GM23338 (cell line): ENCODE measurements around the gene RFESD. TPM values are rescaled to one million over a fixed set of nuclear protein-coding genes. Genes with fewer than 3 reads are reported as not detected.

Experiments
- ATAC-seq: fragments of 200-7000 bp; cut with Tn5 transposase; 3 replicates; pipeline ENCODE4 v1.9.1; 2020
- DNase-seq: peaks from one replicate; pipeline ENCODE4 v3.0.0-alpha.2; 2015; ENCODE audit warnings: low spot score
- H2AFZ ChIP-seq: fragments of 200-600 bp; sonication (generic); 2 replicates; pipeline ENCODE4 v1.8.0; 2016; ENCODE audit warnings: antibody characterized with exemption, mild to moderate bottlenecking, moderate library complexity
- H3F3A ChIP-seq: fragments of 200-600 bp; sonication (generic); replicated peaks from 2 replicates; pipeline ENCODE4 v1.8.0; 2017; ENCODE audit warnings: antibody characterized with exemption, mixed run types, low read depth
- H3K27ac ChIP-seq: fragments of 200-600 bp; sonication (generic); 2 replicates; pipeline ENCODE4 v1.6.1; 2016; ENCODE audit warnings: low read depth
- H3K27me3 ChIP-seq: fragments of 200-600 bp; sonication (generic); 2 replicates; pipeline ENCODE4 v1.8.0; 2016; ENCODE audit warnings: mild to moderate bottlenecking, mixed run types, moderate library complexity; ENCODE audit not compliant: insufficient read depth
- H3K36me3 ChIP-seq: fragments of 200-600 bp; sonication (generic); 2 replicates; pipeline ENCODE4 v1.8.0; 2016; ENCODE audit warnings: mild to moderate bottlenecking; ENCODE audit not compliant: insufficient read depth
- H3K4me1 ChIP-seq: fragments of 200-600 bp; sonication (generic); 2 replicates; pipeline ENCODE4 v1.8.0; 2016; ENCODE audit warnings: mild to moderate bottlenecking, moderate library complexity; ENCODE audit not compliant: insufficient read depth
- H3K4me2 ChIP-seq: fragments of 200-600 bp; sonication (generic); 2 replicates; pipeline ENCODE4 v1.7.1; 2017; ENCODE audit warnings: mixed run types
- H3K4me3 ChIP-seq: fragments of 200-600 bp; sonication (generic); 2 replicates; pipeline ENCODE4 v1.6.1; 2016; ENCODE audit warnings: mixed run types
- H3K79me2 ChIP-seq: fragments of 200-600 bp; sonication (generic); replicated peaks from 2 replicates; pipeline ENCODE4 v1.8.0; 2017; ENCODE audit warnings: mild to moderate bottlenecking; ENCODE audit not compliant: insufficient read depth
- H3K9me2 ChIP-seq: fragments of 200-600 bp; sonication (generic); 2 replicates; pipeline ENCODE4 v1.8.0; 2017; ENCODE audit not compliant: insufficient read depth
- H4K20me1 ChIP-seq: fragments of 200-600 bp; sonication (generic); replicated peaks from 2 replicates; pipeline ENCODE4 v1.8.0; 2017; ENCODE audit warnings: mild to moderate bottlenecking; ENCODE audit not compliant: insufficient read depth
- H3K27ac Mint-ChIP-seq: 2 replicates; pipeline ENCODE4 v1.8.0; 2020; ENCODE audit warnings: inconsistent platforms, mild to moderate bottlenecking, moderate library complexity, mixed read lengths
- H3K27me3 Mint-ChIP-seq: 3 replicates; pipeline ENCODE4 v1.8.0; 2022; ENCODE audit warnings: low read depth, mild to moderate bottlenecking, moderate library complexity, mixed read lengths, inconsistent platforms; ENCODE audit not compliant: insufficient read depth, poor library complexity
- H3K36me3 Mint-ChIP-seq: 3 replicates; pipeline ENCODE4 v1.8.0; 2021; ENCODE audit warnings: low read depth, mild to moderate bottlenecking, inconsistent platforms, moderate library complexity, mixed read lengths
- H3K4me1 Mint-ChIP-seq: 3 replicates; pipeline ENCODE4 v1.8.0; 2020; ENCODE audit warnings: mild to moderate bottlenecking, inconsistent platforms, mixed read lengths
- H3K4me3 Mint-ChIP-seq: 3 replicates; pipeline ENCODE4 v1.8.0; 2021; ENCODE audit warnings: moderate library complexity, mild to moderate bottlenecking, inconsistent platforms, mixed read lengths
- H3K9me3 Mint-ChIP-seq: 3 replicates; pipeline ENCODE4 v1.8.0; 2020; ENCODE audit warnings: moderate library complexity, mild to moderate bottlenecking, inconsistent platforms, mixed read lengths
- CREB1 ChIP-seq: fragments of 250-450 bp; sonication (Bioruptor Pico); IDR thresholded peaks from 2 replicates; pipeline ENCODE4 v1.5.0; 2020; ENCODE audit warnings: low read depth, mild to moderate bottlenecking, moderate library complexity
- EZH2 ChIP-seq: fragments of 200-600 bp; sonication (generic); IDR thresholded peaks from one replicate; pipeline ENCODE4 v1.8.0; 2017; ENCODE audit warnings: antibody characterized with exemption, mild to moderate bottlenecking, low read depth; ENCODE audit not compliant: unreplicated experiment
- EZH2phosphoT487 ChIP-seq: fragments of 200-600 bp; sonication (generic); IDR thresholded peaks from one replicate; pipeline ENCODE4 v1.8.1; 2018; ENCODE audit warnings: antibody characterized with exemption; ENCODE audit not compliant: unreplicated experiment
- JUNB ChIP-seq: IDR thresholded peaks from one replicate; pipeline ENCODE4 v1.6.1; 2016; ENCODE audit warnings: antibody characterized with exemption; ENCODE audit not compliant: unreplicated experiment
- NANOG ChIP-seq: IDR thresholded peaks from 2 replicates; pipeline ENCODE4 v1.6.1; 2016; ENCODE audit warnings: antibody characterized with exemption, borderline replicate concordance
- POLR2AphosphoS5 ChIP-seq: IDR thresholded peaks from 2 replicates; pipeline ENCODE4 v1.6.1; 2016; ENCODE audit warnings: antibody characterized with exemption, low read depth
- STAT1 ChIP-seq: IDR thresholded peaks from one replicate; pipeline ENCODE4 v1.6.1; 2016; ENCODE audit warnings: antibody characterized with exemption; ENCODE audit not compliant: unreplicated experiment
- ZNF114 ChIP-seq: fragments of 250-450 bp; sonication (Bioruptor Pico); IDR thresholded peaks from 2 replicates; pipeline ENCODE4 v1.5.0; 2020; ENCODE audit warnings: mild to moderate bottlenecking, moderate library complexity
- ZNF331 ChIP-seq: fragments of 250-450 bp; sonication (Bioruptor Pico); IDR thresholded peaks from 2 replicates; pipeline ENCODE4 v1.5.0; 2020; ENCODE audit warnings: low read depth, mild to moderate bottlenecking, moderate library complexity
- polyA plus RNA-seq: library from polyadenylated mRNA; unstranded; fragments of >200 nt; fragmentation: Nextera tagmentation; extraction: Ambion mirVana; gene quantifications from 2 replicates; pipeline ENCODE4 v1.2.1, GENCODE V29; 2016
- total RNA-seq: library from RNA; depleted of rRNA; stranded (reverse); fragments of >200 nt; shearing (Covaris generic); gene quantifications from 2 replicates; pipeline ENCODE4 v1.2.3, GENCODE V29; 2014
- TF ChIP-seq, protein P1 (sequence below), 2 experiments: fragments of 200-600 bp in 1 of 2; sonication (generic) in 1 of 2; conservative IDR thresholded peaks; 2 replicates each; pipeline versions ENCODE4 v1.5.1 to v1.6.1; 2016 to 2017; ENCODE audit warnings: antibody characterized with exemption in 2 of 2, low read depth in 2 of 2, mild to moderate bottlenecking in 2 of 2, moderate library complexity in 1 of 2
- TF ChIP-seq, protein P2 (sequence below): IDR thresholded peaks from 2 replicates; pipeline ENCODE4 v1.6.1; 2016; ENCODE audit warnings: antibody characterized with exemption
- TF ChIP-seq, protein P3 (sequence below): fragments of 250-450 bp; sonication (Bioruptor Pico); IDR thresholded peaks from 2 replicates; pipeline ENCODE4 v1.5.0; 2020; ENCODE audit warnings: mild to moderate bottlenecking, moderate library complexity
- TF ChIP-seq, protein P4 (sequence below): IDR thresholded peaks from one replicate; pipeline ENCODE4 v1.6.1; 2018; ENCODE audit warnings: antibody characterized with exemption; ENCODE audit not compliant: unreplicated experiment

RFESD gene
- total and polyA plus RNA-seq, 2 experiments from 2014 or later: 2.4 to 6.9 TPM

DNA sequence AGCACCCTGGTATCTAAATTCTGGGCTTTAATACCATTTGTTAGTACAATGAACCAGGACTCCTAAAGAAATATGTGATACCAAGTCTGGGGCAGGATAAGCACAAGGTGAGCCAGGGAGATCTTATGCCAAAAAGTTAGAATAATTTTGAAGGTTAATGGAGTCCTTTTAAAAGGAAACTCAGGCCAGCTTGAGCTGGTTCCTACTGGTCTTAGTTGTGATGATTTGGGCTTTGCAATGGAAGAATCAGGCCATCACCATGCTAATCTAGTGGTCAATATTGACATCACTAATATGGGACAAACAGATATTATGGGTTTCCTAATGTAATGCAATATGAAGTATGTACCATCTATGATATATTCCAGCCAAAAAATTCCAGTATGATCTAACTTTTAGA, 43.8 kb downstream of the RFESD start:
- Mint-ChIP-seq H3K4me1 (no peaks in the 10 kb centered on the region), H3K4me3 (no peak overlapping the region), H3K36me3 (no peaks in the 10 kb centered on the region), H3K27me3 (peaks cover 2% of the 10 kb centered on the region), H3K27ac (no peak overlapping the region), H3K9me3 (peaks cover 3% of the 10 kb centered on the region; the same call in 1 of the 3 replicates)
- H3K27me3 ChIP-seq: no peaks in the 10 kb centered on the region
- ATAC-seq (no peak), DNase-seq (no peak)
- H3F3A ChIP-seq: no peaks in the 10 kb centered on the region
- TF ChIP-seq STAT1 (no peak), JUNB (no peak), EZH2phosphoT487 (no peak), EZH2 (no peak), ZNF331 (no peak), POLR2AphosphoS5 (no peak), ZNF114 (CRISPR knock-in tag) (no peak), NANOG (no peak), CREB1 (CRISPR knock-in tag) (no peak)
- TF ChIP-seq, protein P1, sequence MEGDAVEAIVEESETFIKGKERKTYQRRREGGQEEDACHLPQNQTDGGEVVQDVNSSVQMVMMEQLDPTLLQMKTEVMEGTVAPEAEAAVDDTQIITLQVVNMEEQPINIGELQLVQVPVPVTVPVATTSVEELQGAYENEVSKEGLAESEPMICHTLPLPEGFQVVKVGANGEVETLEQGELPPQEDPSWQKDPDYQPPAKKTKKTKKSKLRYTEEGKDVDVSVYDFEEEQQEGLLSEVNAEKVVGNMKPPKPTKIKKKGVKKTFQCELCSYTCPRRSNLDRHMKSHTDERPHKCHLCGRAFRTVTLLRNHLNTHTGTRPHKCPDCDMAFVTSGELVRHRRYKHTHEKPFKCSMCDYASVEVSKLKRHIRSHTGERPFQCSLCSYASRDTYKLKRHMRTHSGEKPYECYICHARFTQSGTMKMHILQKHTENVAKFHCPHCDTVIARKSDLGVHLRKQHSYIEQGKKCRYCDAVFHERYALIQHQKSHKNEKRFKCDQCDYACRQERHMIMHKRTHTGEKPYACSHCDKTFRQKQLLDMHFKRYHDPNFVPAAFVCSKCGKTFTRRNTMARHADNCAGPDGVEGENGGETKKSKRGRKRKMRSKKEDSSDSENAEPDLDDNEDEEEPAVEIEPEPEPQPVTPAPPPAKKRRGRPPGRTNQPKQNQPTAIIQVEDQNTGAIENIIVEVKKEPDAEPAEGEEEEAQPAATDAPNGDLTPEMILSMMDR (conservative IDR thresholded peaks at IDR 0.05; ENCODE audit: low read depth in 2 of 2): no peak
- TF ChIP-seq, protein P2, sequence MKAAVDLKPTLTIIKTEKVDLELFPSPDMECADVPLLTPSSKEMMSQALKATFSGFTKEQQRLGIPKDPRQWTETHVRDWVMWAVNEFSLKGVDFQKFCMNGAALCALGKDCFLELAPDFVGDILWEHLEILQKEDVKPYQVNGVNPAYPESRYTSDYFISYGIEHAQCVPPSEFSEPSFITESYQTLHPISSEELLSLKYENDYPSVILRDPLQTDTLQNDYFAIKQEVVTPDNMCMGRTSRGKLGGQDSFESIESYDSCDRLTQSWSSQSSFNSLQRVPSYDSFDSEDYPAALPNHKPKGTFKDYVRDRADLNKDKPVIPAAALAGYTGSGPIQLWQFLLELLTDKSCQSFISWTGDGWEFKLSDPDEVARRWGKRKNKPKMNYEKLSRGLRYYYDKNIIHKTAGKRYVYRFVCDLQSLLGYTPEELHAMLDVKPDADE: no peak
- TF ChIP-seq, protein P3, sequence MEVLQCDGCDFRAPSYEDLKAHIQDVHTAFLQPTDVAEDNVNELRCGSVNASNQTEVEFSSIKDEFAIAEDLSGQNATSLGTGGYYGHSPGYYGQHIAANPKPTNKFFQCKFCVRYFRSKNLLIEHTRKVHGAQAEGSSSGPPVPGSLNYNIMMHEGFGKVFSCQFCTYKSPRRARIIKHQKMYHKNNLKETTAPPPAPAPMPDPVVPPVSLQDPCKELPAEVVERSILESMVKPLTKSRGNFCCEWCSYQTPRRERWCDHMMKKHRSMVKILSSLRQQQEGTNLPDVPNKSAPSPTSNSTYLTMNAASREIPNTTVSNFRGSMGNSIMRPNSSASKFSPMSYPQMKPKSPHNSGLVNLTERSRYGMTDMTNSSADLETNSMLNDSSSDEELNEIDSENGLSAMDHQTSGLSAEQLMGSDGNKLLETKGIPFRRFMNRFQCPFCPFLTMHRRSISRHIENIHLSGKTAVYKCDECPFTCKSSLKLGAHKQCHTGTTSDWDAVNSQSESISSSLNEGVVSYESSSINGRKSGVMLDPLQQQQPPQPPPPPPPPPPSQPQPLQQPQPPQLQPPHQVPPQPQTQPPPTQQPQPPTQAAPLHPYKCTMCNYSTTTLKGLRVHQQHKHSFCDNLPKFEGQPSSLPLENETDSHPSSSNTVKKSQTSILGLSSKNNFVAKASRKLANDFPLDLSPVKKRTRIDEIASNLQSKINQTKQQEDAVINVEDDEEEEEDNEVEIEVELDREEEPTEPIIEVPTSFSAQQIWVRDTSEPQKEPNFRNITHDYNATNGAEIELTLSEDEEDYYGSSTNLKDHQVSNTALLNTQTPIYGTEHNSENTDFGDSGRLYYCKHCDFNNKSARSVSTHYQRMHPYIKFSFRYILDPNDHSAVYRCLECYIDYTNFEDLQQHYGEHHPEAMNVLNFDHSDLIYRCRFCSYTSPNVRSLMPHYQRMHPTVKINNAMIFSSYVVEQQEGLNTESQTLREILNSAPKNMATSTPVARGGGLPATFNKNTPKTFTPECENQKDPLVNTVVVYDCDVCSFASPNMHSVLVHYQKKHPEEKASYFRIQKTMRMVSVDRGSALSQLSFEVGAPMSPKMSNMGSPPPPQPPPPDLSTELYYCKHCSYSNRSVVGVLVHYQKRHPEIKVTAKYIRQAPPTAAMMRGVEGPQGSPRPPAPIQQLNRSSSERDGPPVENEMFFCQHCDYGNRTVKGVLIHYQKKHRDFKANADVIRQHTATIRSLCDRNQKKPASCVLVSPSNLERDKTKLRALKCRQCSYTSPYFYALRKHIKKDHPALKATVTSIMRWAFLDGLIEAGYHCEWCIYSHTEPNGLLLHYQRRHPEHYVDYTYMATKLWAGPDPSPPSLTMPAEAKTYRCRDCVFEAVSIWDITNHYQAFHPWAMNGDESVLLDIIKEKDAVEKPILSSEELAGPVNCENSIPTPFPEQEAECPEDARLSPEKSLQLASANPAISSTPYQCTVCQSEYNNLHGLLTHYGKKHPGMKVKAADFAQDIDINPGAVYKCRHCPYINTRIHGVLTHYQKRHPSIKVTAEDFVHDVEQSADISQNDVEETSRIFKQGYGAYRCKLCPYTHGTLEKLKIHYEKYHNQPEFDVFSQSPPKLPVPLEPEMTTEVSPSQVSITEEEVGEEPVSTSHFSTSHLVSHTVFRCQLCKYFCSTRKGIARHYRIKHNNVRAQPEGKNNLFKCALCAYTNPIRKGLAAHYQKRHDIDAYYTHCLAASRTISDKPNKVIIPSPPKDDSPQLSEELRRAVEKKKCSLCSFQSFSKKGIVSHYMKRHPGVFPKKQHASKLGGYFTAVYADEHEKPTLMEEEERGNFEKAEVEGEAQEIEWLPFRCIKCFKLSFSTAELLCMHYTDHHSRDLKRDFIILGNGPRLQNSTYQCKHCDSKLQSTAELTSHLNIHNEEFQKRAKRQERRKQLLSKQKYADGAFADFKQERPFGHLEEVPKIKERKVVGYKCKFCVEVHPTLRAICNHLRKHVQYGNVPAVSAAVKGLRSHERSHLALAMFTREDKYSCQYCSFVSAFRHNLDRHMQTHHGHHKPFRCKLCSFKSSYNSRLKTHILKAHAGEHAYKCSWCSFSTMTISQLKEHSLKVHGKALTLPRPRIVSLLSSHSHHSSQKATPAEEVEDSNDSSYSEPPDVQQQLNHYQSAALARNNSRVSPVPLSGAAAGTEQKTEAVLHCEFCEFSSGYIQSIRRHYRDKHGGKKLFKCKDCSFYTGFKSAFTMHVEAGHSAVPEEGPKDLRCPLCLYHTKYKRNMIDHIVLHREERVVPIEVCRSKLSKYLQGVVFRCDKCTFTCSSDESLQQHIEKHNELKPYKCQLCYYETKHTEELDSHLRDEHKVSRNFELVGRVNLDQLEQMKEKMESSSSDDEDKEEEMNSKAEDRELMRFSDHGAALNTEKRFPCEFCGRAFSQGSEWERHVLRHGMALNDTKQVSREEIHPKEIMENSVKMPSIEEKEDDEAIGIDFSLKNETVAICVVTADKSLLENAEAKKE: no peak
- TF ChIP-seq, protein P4, sequence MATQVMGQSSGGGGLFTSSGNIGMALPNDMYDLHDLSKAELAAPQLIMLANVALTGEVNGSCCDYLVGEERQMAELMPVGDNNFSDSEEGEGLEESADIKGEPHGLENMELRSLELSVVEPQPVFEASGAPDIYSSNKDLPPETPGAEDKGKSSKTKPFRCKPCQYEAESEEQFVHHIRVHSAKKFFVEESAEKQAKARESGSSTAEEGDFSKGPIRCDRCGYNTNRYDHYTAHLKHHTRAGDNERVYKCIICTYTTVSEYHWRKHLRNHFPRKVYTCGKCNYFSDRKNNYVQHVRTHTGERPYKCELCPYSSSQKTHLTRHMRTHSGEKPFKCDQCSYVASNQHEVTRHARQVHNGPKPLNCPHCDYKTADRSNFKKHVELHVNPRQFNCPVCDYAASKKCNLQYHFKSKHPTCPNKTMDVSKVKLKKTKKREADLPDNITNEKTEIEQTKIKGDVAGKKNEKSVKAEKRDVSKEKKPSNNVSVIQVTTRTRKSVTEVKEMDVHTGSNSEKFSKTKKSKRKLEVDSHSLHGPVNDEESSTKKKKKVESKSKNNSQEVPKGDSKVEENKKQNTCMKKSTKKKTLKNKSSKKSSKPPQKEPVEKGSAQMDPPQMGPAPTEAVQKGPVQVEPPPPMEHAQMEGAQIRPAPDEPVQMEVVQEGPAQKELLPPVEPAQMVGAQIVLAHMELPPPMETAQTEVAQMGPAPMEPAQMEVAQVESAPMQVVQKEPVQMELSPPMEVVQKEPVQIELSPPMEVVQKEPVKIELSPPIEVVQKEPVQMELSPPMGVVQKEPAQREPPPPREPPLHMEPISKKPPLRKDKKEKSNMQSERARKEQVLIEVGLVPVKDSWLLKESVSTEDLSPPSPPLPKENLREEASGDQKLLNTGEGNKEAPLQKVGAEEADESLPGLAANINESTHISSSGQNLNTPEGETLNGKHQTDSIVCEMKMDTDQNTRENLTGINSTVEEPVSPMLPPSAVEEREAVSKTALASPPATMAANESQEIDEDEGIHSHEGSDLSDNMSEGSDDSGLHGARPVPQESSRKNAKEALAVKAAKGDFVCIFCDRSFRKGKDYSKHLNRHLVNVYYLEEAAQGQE: no peak
- no peak overlapping the region for H3K4me3 ChIP-seq
- no peak overlapping the region for H3K4me2 ChIP-seq
- no peak overlapping the region for H2AFZ ChIP-seq
- no peak overlapping the region for H3K27ac ChIP-seq
- H3K4me1 ChIP-seq: no peaks in the 10 kb centered on the region
- no peaks in the 10 kb centered on the region for H4K20me1 ChIP-seq
- no peaks in the 10 kb centered on the region for H3K79me2 ChIP-seq
- H3K9me2 ChIP-seq: no peaks in the 10 kb centered on the region
- no peaks in the 10 kb centered on the region for H3K36me3 ChIP-seq
